PC-9 (cell line): Measurements from ENCODE around the gene MED19. TPM values are rescaled to one million over a fixed set of nuclear protein-coding genes. Genes with fewer than 3 reads are reported as not detected.

ENCODE experiments used
- BruUV-seq: library from RNA; stranded (reverse); fragments of 400-500 nt; replicated peaks from 2 replicates; lab custom pipeline; 2021; lab: Mats Ljungman, UMichigan
- CTCF ChIA-PET: fragments of 300-600 bp; sonication (Branson Sonifier 250); formaldehyde crosslinking; loops from one replicate; lab custom pipeline; 2022; ENCODE audit warnings: antibody characterized with exemption; lab: Charles Lee
- POLR2A ChIA-PET: fragments of 300-600 bp; sonication (Branson Sonifier 250); formaldehyde crosslinking; loops from one replicate; lab custom pipeline; 2022; ENCODE audit warnings: antibody characterized with exemption; ENCODE audit not compliant: unreplicated experiment; lab: Charles Lee
- DNase-seq, 2 experiments: peaks; one replicate each; pipeline versions ENCODE4 v3.0.0 to v3.0.0-alpha.2; 2015 to 2022; ENCODE audit warnings: mixed read lengths in 1 of 2
- H2AFZ ChIP-seq: fragments of 200-600 bp; sonication (generic); 2 replicates; pipeline ENCODE4 v1.8.1; 2017; ENCODE audit warnings: antibody characterized with exemption
- H3F3A ChIP-seq: fragments of 200-600 bp; sonication (generic); 2 replicates; pipeline ENCODE4 v1.8.1; 2017; ENCODE audit warnings: antibody characterized with exemption, mild to moderate bottlenecking, low read depth; ENCODE audit not compliant: insufficient read depth
- H3K27ac ChIP-seq: fragments of 200-600 bp; sonication (generic); 2 replicates; pipeline ENCODE4 v1.6.1; 2016; ENCODE audit warnings: mixed run types
- H3K27me3 ChIP-seq: fragments of 200-600 bp; sonication (generic); 2 replicates; pipeline ENCODE4 v1.6.1; 2016; ENCODE audit warnings: low read depth, mixed run types; ENCODE audit not compliant: insufficient read depth
- H3K36me3 ChIP-seq: fragments of 200-600 bp; sonication (generic); 2 replicates; pipeline ENCODE4 v1.6.1; 2016; ENCODE audit warnings: low read depth, mixed run types
- H3K4me1 ChIP-seq: fragments of 200-600 bp; sonication (generic); replicated peaks from 2 replicates; pipeline ENCODE4 v1.6.1; 2016; ENCODE audit warnings: mixed run types; ENCODE audit not compliant: insufficient read depth
- H3K4me2 ChIP-seq: fragments of 200-600 bp; sonication (generic); 2 replicates; pipeline ENCODE4 v1.6.1; 2017; ENCODE audit warnings: mixed run types
- H3K4me3 ChIP-seq: fragments of 200-600 bp; sonication (generic); 2 replicates; pipeline ENCODE4 v1.6.1; 2016; ENCODE audit warnings: mixed run types
- H3K79me2 ChIP-seq: fragments of 200-600 bp; sonication (generic); 2 replicates; pipeline ENCODE4 v1.6.1; 2017; ENCODE audit warnings: low read depth, mixed run types
- H3K9me2 ChIP-seq: fragments of 200-600 bp; sonication (generic); 2 replicates; pipeline ENCODE4 v1.8.1; 2017; ENCODE audit warnings: mild to moderate bottlenecking; ENCODE audit not compliant: insufficient read depth
- H3K9me3 ChIP-seq: fragments of 200-600 bp; sonication (generic); 2 replicates; pipeline ENCODE4 v1.8.1; 2016; ENCODE audit warnings: low read depth; ENCODE audit not compliant: insufficient read depth
- H4K20me1 ChIP-seq: fragments of 200-600 bp; sonication (generic); 2 replicates; pipeline ENCODE4 v1.8.1; 2017; ENCODE audit not compliant: insufficient read depth
- EZH2 ChIP-seq: fragments of 200-600 bp; sonication (generic); IDR thresholded peaks from 2 replicates; pipeline ENCODE4 v1.8.0; 2017; ENCODE audit warnings: antibody characterized with exemption, low read depth
- intact Hi-C: fragments of 100-400 bp; cut with micrococcal nuclease; formaldehyde crosslinking; loops from one replicate; pipeline ENCODE4 v1.10.0; 2022; ENCODE audit not compliant: unreplicated experiment
- total RNA-seq: library from RNA; stranded (reverse); gene quantifications from 2 replicates; pipeline ENCODE4 v1.2.3, GENCODE V29; 2021
- TF ChIP-seq, protein P1 (sequence below): fragments of 200-600 bp; sonication (generic); conservative IDR thresholded peaks from 2 replicates; pipeline ENCODE4 v1.6.1; 2017; ENCODE audit warnings: mixed run types, antibody characterized with exemption, mild to moderate bottlenecking, moderate library complexity

MED19 gene
- total RNA-seq, 1 experiment from 2014 or later, result 26.9 TPM

GRCh38 chr11:57658023-57658361 lies 54.0 kb downstream of the MED19 start:
- Histone ChIP-seq H3K27me3 (no peaks in the 10 kb centered on the region), H4K20me1 (no peaks in the 10 kb centered on the region), H3K79me2 (peaks cover 27% of the 10 kb centered on the region), H3K9me3 (no peaks in the 10 kb centered on the region), H3K4me1 (peaks cover 7% of the 10 kb centered on the region), H3K4me2 (peak overlapping the region; percentile 97), H3K36me3 (peaks cover 26% of the 10 kb centered on the region; the same call in 1 of the 2 replicates), H3K9me2 (no peaks in the 10 kb centered on the region), H3K27ac (peak overlapping the region; percentile 25), H2AFZ (peak overlapping the region; percentile 81), H3K4me3 (peak overlapping the region; percentile 96), H3F3A (peaks cover 20% of the 10 kb centered on the region; the same call in 1 of the 2 replicates)
- intact Hi-C loops, result loop anchor here (5.0 kb wide), 1 partner anchor 126 kb away; the partner anchor contains the start of gene TIMM10
- TF ChIP-seq EZH2, result no peak
- TF ChIP-seq, protein P1, sequence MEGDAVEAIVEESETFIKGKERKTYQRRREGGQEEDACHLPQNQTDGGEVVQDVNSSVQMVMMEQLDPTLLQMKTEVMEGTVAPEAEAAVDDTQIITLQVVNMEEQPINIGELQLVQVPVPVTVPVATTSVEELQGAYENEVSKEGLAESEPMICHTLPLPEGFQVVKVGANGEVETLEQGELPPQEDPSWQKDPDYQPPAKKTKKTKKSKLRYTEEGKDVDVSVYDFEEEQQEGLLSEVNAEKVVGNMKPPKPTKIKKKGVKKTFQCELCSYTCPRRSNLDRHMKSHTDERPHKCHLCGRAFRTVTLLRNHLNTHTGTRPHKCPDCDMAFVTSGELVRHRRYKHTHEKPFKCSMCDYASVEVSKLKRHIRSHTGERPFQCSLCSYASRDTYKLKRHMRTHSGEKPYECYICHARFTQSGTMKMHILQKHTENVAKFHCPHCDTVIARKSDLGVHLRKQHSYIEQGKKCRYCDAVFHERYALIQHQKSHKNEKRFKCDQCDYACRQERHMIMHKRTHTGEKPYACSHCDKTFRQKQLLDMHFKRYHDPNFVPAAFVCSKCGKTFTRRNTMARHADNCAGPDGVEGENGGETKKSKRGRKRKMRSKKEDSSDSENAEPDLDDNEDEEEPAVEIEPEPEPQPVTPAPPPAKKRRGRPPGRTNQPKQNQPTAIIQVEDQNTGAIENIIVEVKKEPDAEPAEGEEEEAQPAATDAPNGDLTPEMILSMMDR, result no peak
- CTCF ChIA-PET, result no interaction called here
- TSS peak; percentile 50 for BruUV-seq
- POLR2A ChIA-PET, result no interaction called here
- no peak for DNase-seq

DNA sequence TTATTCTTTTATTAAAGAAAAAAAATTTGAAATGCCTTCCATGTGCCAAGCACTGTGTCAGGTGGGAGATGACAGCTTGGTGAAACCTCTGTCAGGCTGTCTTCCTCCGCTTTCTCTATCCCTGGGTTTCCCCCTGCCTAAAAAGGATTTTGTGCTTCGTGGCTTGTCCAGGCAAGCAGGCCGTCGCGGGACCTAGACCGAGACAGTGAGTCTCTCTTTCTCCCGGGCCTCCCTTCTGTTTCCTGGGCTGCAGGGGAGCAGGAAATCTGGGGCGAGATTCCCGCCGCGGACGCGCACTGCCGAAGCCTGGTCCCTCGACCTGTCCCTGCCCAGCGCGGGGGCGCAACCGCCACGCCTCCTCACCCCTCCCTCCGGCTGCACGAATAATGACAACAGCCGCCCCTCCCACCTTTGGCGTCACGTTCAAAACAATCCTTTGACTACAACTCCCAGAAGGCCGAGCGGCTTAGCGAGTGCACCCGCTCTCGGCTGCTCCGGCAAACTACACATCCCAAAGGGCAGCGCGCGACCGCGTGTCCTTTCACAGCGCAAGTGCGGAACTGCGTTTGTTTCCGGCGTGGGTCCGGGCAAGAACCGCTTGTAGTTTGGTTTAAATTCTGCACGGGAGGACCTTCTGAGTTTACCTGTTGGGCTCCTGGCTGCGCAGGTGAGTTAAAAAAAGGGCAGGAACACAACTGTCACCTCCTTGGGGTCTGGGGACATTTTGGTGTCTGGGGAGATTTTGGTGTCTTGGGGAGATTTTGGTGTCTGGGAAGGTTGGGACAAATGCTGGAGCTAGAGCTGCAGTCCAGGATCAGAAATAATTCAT lies 54.6 kb downstream of the MED19 start, which contains the start of gene CLP1:
Gene CLP1, plus strand, starts transcription at position 569 of the 829 bp plus-strand sequence. CDS start 1,715 bp downstream, outside the sequence.
- peaks cover 27% of the 10 kb centered on the region for H3K79me2 ChIP-seq
- H2AFZ ChIP-seq, result peak within 1 kb of the TSS; percentile 81
- no TSS peak for BruUV-seq
- peaks cover 15% of the 10 kb centered on the region; the same call in 1 of the 2 replicates for H3F3A ChIP-seq
- ChIA-PET POLR2A (no interaction called here), CTCF (no interaction called here)
- DNase-seq, result peak; percentile 98 to 100
- TF ChIP-seq, protein P1, result peak; percentile 13; the same call in 1 of the 2 replicates
- TF ChIP-seq EZH2, result no peak
- peak within 1 kb of the TSS; percentile 96 for H3K4me3 ChIP-seq
- H3K4me2 ChIP-seq, result peak within 1 kb of the TSS; percentile 97
- H3K27ac ChIP-seq, result peak within 1 kb of the TSS; percentile 25
- H3K27me3 ChIP-seq, result no peaks in the 10 kb centered on the region
- peaks cover 26% of the 10 kb centered on the region; the same call in 1 of the 2 replicates for H3K36me3 ChIP-seq
- no peaks in the 10 kb centered on the region for H3K9me3 ChIP-seq
- H3K9me2 ChIP-seq, result no peaks in the 10 kb centered on the region
- H4K20me1 ChIP-seq, result no peaks in the 10 kb centered on the region
- intact Hi-C loops, result loop anchor here (1.0 to 5.0 kb wide), 3 partner anchors 10 to 921 kb away; partner anchors contain the start of gene TIMM10
- peaks cover 7% of the 10 kb centered on the region for H3K4me1 ChIP-seq

GRCh38 chr11:57656885-57657193 lies 55.2 kb downstream of the MED19 start:
- TF ChIP-seq, protein P1, result 0 out of 2 replicates have a peak, but pooled peaks have one; percentile 5
- TF ChIP-seq EZH2, result no peak
- no peaks in the 10 kb centered on the region for H4K20me1 ChIP-seq
- peaks cover 27% of the 10 kb centered on the region for H3K79me2 ChIP-seq
- CTCF ChIA-PET, result no interaction called here
- H3K27ac ChIP-seq, result peak overlapping the region; percentile 17; the same call in 1 of the 2 replicates
- peaks cover 7% of the 10 kb centered on the region for H3K4me1 ChIP-seq
- H3K4me3 ChIP-seq, result peak overlapping the region; percentile 96
- H3K9me2 ChIP-seq, result no peaks in the 10 kb centered on the region
- BruUV-seq, result TSS peak; percentile 99
- H3K36me3 ChIP-seq, result peaks cover 21% of the 10 kb centered on the region; the same call in 1 of the 2 replicates
- no peaks in the 10 kb centered on the region for H3K9me3 ChIP-seq
- H3F3A ChIP-seq, result peaks cover 9% of the 10 kb centered on the region; the same call in 1 of the 2 replicates
- H2AFZ ChIP-seq, result peak overlapping the region; percentile 80
- H3K4me2 ChIP-seq, result peak overlapping the region; percentile 97
- no peak for DNase-seq
- intact Hi-C loops, result loop anchor here (1.0 to 5.0 kb wide), 3 partner anchors 10 to 921 kb away; partner anchors contain the start of gene TIMM10
- no peaks in the 10 kb centered on the region for H3K27me3 ChIP-seq
- POLR2A ChIA-PET, result interaction anchor here (1.0 kb wide), 1 partner anchor 13 kb away, joined by 12 read pairs; no protein-coding TSS in a partner anchor

Other genes with a start within 250 kb of the MED19 start
- 3.2 and 4.0 TPM in 2 replicates for gene SLC43A1, start 196.5 kb downstream of the MED19 start, total RNA-seq
- 90.2 and 94.7 TPM in 2 replicates for gene TIMM10, start 181.5 kb downstream of the MED19 start, total RNA-seq
- not detected in 2 replicates for gene SMTNL1, start 174.6 kb downstream of the MED19 start, total RNA-seq
- 121 and 122 TPM in 2 replicates for gene UBE2L6, start 144.5 kb downstream of the MED19 start, total RNA-seq
- gene SERPING1, start 114.5 kb downstream of the MED19 start, total RNA-seq, result 3.1 TPM in 2 replicates
- 0.48 and 0.98 TPM in 2 replicates for gene YPEL4, start 62.3 kb downstream of the MED19 start, total RNA-seq
- 23.4 and 24.2 TPM in 2 replicates for gene CLP1, start 54.5 kb downstream of the MED19 start, total RNA-seq
- gene ZDHHC5, start 44.1 kb downstream of the MED19 start, total RNA-seq, result 94.2 and 101 TPM in 2 replicates
- gene TMX2, start 378 bp upstream of the MED19 start, total RNA-seq, result 124 and 138 TPM in 2 replicates
- gene SELENOH, start 29.3 kb upstream of the MED19 start, total RNA-seq, result 211 and 318 TPM in 2 replicates
- not detected in 2 replicates for gene BTBD18, start 39.6 kb upstream of the MED19 start, total RNA-seq
- gene CTNND1, start 49.6 kb upstream of the MED19 start, total RNA-seq, result 340 and 413 TPM in 2 replicates